CD4-positive, alpha-beta T cell (primary cell): ENCODE data around the gene RNF111. TPM values are rescaled to one million over a fixed set of nuclear protein-coding genes. Genes with fewer than 3 reads are reported as not detected.

Experiments
- ATAC-seq: fragments of 200-7000 bp; cut with Tn5 transposase; one replicate; pipeline ENCODE4 v1.10.0; 2022; ENCODE audit warnings: mild to moderate bottlenecking; ENCODE audit not compliant: poor library complexity
- CTCF ChIA-PET: fragments of 350-600 bp; sonication (Branson Sonifier 250); formaldehyde crosslinking; loops from one replicate; lab custom pipeline; 2021; ENCODE audit warnings: antibody characterized with exemption, inconsistent platforms; lab: Charles Lee
- POLR2A ChIA-PET: fragments of 350-600 bp; sonication (Branson Sonifier 250); formaldehyde crosslinking; loops from one replicate; lab custom pipeline; 2021; ENCODE audit warnings: antibody characterized with exemption, inconsistent platforms; lab: Charles Lee
- DNase-seq, 14 experiments: peaks; one replicate each; pipeline ENCODE4 v3.0.0-alpha.2; 2013 to 2020; ENCODE audit warnings: mixed read lengths in 2 of 14
- H3K27ac ChIP-seq, 2 donors: one replicate each; pipeline versions ENCODE4 v1.5.1 to v1.7.0; 2013; ENCODE audit warnings: low read length in 2 of 2, low read depth in 1 of 2, mild to moderate bottlenecking in 1 of 2
- H3K27me3 ChIP-seq, 2 experiments: 1 replicate in 1 of 2; 2 replicates in 1 of 2; pipeline versions ENCODE4 v1.6.1 to v1.7.0; 2013; ENCODE audit warnings: low read length in 2 of 2, control low read depth in 1 of 2, mild to moderate bottlenecking in 1 of 2, moderate library complexity in 1 of 2; ENCODE audit not compliant: insufficient read depth in 2 of 2, control insufficient read depth in 1 of 2
- H3K36me3 ChIP-seq: one replicate; pipeline ENCODE4 v1.6.1; 2013; ENCODE audit warnings: low read length, control low read depth; ENCODE audit not compliant: insufficient read depth
- H3K4me1 ChIP-seq: one replicate; pipeline ENCODE4 v1.6.1; 2013; ENCODE audit warnings: low read length, control low read depth; ENCODE audit not compliant: insufficient read depth
- H3K4me3 ChIP-seq: one replicate; pipeline ENCODE4 v1.5.1; 2013; ENCODE audit warnings: mild to moderate bottlenecking, low read length, moderate library complexity
- H3K9me3 ChIP-seq, 2 experiments: 1 replicate in 1 of 2; 2 replicates in 1 of 2; pipeline versions ENCODE4 v1.6.1 to v1.7.0; 2013; ENCODE audit warnings: low read length in 2 of 2, mild to moderate bottlenecking in 2 of 2, control low read depth in 1 of 2, moderate library complexity in 1 of 2; ENCODE audit not compliant: control insufficient read depth in 1 of 2, insufficient read depth in 1 of 2
- H3K27ac Mint-ChIP-seq: one replicate; pipeline ENCODE4 v1.8.0; 2020; ENCODE audit warnings: mixed read lengths
- H3K27me3 Mint-ChIP-seq: one replicate; pipeline ENCODE4 v1.8.0; 2021; ENCODE audit warnings: mixed read lengths
- H3K36me3 Mint-ChIP-seq: one replicate; pipeline ENCODE4 v1.8.0; 2021; ENCODE audit warnings: low read depth, mixed read lengths
- H3K4me1 Mint-ChIP-seq: one replicate; pipeline ENCODE4 v1.8.0; 2021; ENCODE audit warnings: low read depth, mixed read lengths
- H3K4me3 Mint-ChIP-seq: one replicate; pipeline ENCODE4 v1.8.0; 2020; ENCODE audit warnings: mild to moderate bottlenecking, mixed read lengths
- H3K9me3 Mint-ChIP-seq: one replicate; pipeline ENCODE4 v1.8.0; 2020; ENCODE audit warnings: mixed read lengths
- CTCF ChIP-seq: fragments of 200-600 bp; IDR thresholded peaks from one replicate; pipeline ENCODE4 v1.8.0; 2022; ENCODE audit warnings: antibody characterized with exemption, mild to moderate bottlenecking
- intact Hi-C, 2 experiments: fragments of 100-400 bp; cut with DNase I in 1 of 2; cut with micrococcal nuclease in 1 of 2; formaldehyde crosslinking; loops; one replicate each; pipeline versions ENCODE4 v1.15.1 to v1.9.0; 2023 to 2025; cut with DNase I, micrococcal nuclease
- total RNA-seq, 174 experiments: library from RNA in 2 of 174; stranded (reverse) in 2 of 174; gene quantifications; one replicate each; pipeline ENCODE4 v1.2.3 and lab custom pipeline; 2021 to 2026

RNF111 gene
- total RNA-seq, 2 experiments from 2014 or later: 35.4 to 37.1 TPM

- H3K4me3 Mint-ChIP-seq: no peak overlapping the region
- no peak overlapping the region for H3K27ac ChIP-seq
- H3K9me3 Mint-ChIP-seq: no peaks in the 10 kb centered on the region
- no peak overlapping the region for H3K4me3 ChIP-seq
- H3K27me3 ChIP-seq: no peaks in the 10 kb centered on the region
- no peaks in the 10 kb centered on the region for H3K36me3 Mint-ChIP-seq
- H3K4me1 Mint-ChIP-seq: peaks cover 5% of the 10 kb centered on the region
- POLR2A ChIA-PET: interaction anchor here (0.6 kb wide), 1 partner anchor 679 kb away, joined by 3 read pairs; no protein-coding TSS in a partner anchor
- ATAC-seq: no peak
- DNase-seq: no peak
- H3K4me1 ChIP-seq: peaks cover 5% of the 10 kb centered on the region
- no peaks in the 10 kb centered on the region for H3K27me3 Mint-ChIP-seq
- H3K36me3 ChIP-seq: no peaks in the 10 kb centered on the region
- no peak for TF ChIP-seq CTCF
- no peaks in the 10 kb centered on the region for H3K9me3 ChIP-seq
- CTCF ChIA-PET: interaction anchor here (0.7 to 1.1 kb wide), 2 partner anchors 114 to 1303 kb away, joined by 3 read pairs; no protein-coding TSS in a partner anchor
- intact Hi-C loops: no loop called here
- H3K27ac Mint-ChIP-seq: no peak overlapping the region
Observed at GRCh38 chr15:58962136-58962535, 25.3 kb upstream of the RNF111 start.

GRCh38 chr15:58962662-58963565 lies 24.5 kb upstream of the RNF111 start:
- H3K36me3 ChIP-seq: no peaks in the 10 kb centered on the region
- H3K4me3 Mint-ChIP-seq: no peak overlapping the region
- H3K4me1 ChIP-seq: no peaks in the 10 kb centered on the region
- H3K9me3 ChIP-seq: no peaks in the 10 kb centered on the region
- H3K4me1 Mint-ChIP-seq: no peaks in the 10 kb centered on the region
- CTCF ChIA-PET: interaction anchor here (0.5 to 1.1 kb wide), 2 partner anchors 47 to 114 kb away, joined by 3 read pairs; no protein-coding TSS in a partner anchor
- H3K27ac ChIP-seq: no peak overlapping the region
- POLR2A ChIA-PET: interaction anchor here (0.6 kb wide), 1 partner anchor 678 kb away, joined by 3 read pairs; no protein-coding TSS in a partner anchor
- intact Hi-C loops: no loop called here
- H3K27me3 ChIP-seq: no peaks in the 10 kb centered on the region
- no peaks in the 10 kb centered on the region for H3K9me3 Mint-ChIP-seq
- no peaks in the 10 kb centered on the region for H3K36me3 Mint-ChIP-seq
- ATAC-seq: no peak
- no peak overlapping the region for H3K4me3 ChIP-seq
- no peak for TF ChIP-seq CTCF
- no peak overlapping the region for H3K27ac Mint-ChIP-seq
- DNase-seq: no peak
- H3K27me3 Mint-ChIP-seq: no peaks in the 10 kb centered on the region

- H3K27me3 Mint-ChIP-seq: no peaks in the 10 kb centered on the region
- no peaks in the 10 kb centered on the region for H3K4me1 Mint-ChIP-seq
- intact Hi-C loops: no loop called here
- no peak for TF ChIP-seq CTCF
- no peaks in the 10 kb centered on the region for H3K4me1 ChIP-seq
- no peaks in the 10 kb centered on the region for H3K36me3 ChIP-seq
- H3K27ac Mint-ChIP-seq: no peak overlapping the region
- no peak for ATAC-seq
- H3K27me3 ChIP-seq: no peaks in the 10 kb centered on the region
- H3K4me3 Mint-ChIP-seq: no peak overlapping the region
- H3K27ac ChIP-seq: no peak overlapping the region
- DNase-seq: no peak
- no peaks in the 10 kb centered on the region for H3K36me3 Mint-ChIP-seq
- no peaks in the 10 kb centered on the region for H3K9me3 ChIP-seq
- ChIA-PET CTCF (no interaction called here), POLR2A (no interaction called here)
- no peaks in the 10 kb centered on the region for H3K9me3 Mint-ChIP-seq
- H3K4me3 ChIP-seq: no peak overlapping the region
Observed at GRCh38 chr15:58966698-58967097, 20.8 kb upstream of the RNF111 start.
